RWPE2 (cell line): ENCODE data around the gene ENO4.

Source experiments
- ATAC-seq: fragments of 200-7000 bp; cut with Tn5 transposase; 3 replicates; pipeline ENCODE4 v1.9.1; 2021; ENCODE audit warnings: low read depth
- DNase-seq: peaks from one replicate; pipeline ENCODE4 v3.0.0-alpha.2; 2020; ENCODE audit warnings: low spot score
- H3K27ac ChIP-seq: fragments of 450-650 bp; 2 replicates; pipeline ENCODE4 v1.5.1; 2017; ENCODE audit warnings: mild to moderate bottlenecking; ENCODE audit not compliant: poor library complexity, severe bottlenecking
- H3K27me3 ChIP-seq: fragments of 250-450 bp; sonication (Bioruptor Pico); 2 replicates; pipeline ENCODE4 v1.5.1; 2021; ENCODE audit warnings: mild to moderate bottlenecking, moderate library complexity; ENCODE audit not compliant: insufficient read depth, poor library complexity, severe bottlenecking
- H3K36me3 ChIP-seq: fragments of 250-450 bp; sonication (Bioruptor Pico); 2 replicates; pipeline ENCODE4 v1.5.1; 2020; ENCODE audit warnings: low read depth, mild to moderate bottlenecking, moderate library complexity
- H3K4me1 ChIP-seq: fragments of 250-450 bp; sonication (Bioruptor Pico); 2 replicates; pipeline ENCODE4 v1.5.1; 2021; ENCODE audit warnings: mild to moderate bottlenecking, moderate library complexity; ENCODE audit not compliant: insufficient read depth, poor library complexity, severe bottlenecking
- H3K4me3 ChIP-seq: fragments of 250-450 bp; sonication (Bioruptor Pico); 2 replicates; pipeline ENCODE4 v1.5.1; 2021; ENCODE audit warnings: mild to moderate bottlenecking, moderate library complexity; ENCODE audit not compliant: severe bottlenecking
- H3K9me3 ChIP-seq: fragments of 250-450 bp; sonication (Bioruptor Pico); 2 replicates; pipeline ENCODE4 v1.5.1; 2021; ENCODE audit warnings: mild to moderate bottlenecking, moderate library complexity; ENCODE audit not compliant: severe bottlenecking
- TF ChIP-seq, protein P1 (sequence below): fragments of 450-650 bp; IDR thresholded peaks from one replicate; pipeline ENCODE4 v1.5.1; 2017; ENCODE audit warnings: mild to moderate bottlenecking, moderate library complexity; ENCODE audit not compliant: poor library complexity, severe bottlenecking

The ENO4 gene

DNA sequence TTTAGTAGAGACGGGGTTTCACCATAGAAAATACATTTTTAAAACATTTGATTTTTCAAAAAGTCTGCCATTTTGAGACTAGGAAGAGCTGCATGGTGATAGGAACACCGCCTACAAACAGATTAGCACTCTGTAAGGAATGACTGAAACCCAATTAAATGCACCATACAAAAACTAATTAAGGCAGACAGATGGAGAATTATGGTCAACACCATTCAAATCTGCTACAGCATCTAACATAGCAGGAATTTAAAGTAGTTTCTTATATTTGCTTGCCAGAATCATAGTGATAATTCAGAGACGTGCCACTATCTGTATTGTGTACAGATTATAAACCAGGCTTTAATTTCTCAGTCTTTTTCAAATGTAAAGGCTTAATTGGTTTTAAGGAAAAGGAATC is 68.2 kb downstream of the ENO4 start:
- H3K4me3 ChIP-seq, result no peak overlapping the region
- no peaks in the 10 kb centered on the region for H3K9me3 ChIP-seq
- no peaks in the 10 kb centered on the region for H3K27me3 ChIP-seq
- DNase-seq, result no peak
- peaks cover 48% of the 10 kb centered on the region for H3K36me3 ChIP-seq
- H3K27ac ChIP-seq, result no peak overlapping the region
- TF ChIP-seq, protein P1, sequence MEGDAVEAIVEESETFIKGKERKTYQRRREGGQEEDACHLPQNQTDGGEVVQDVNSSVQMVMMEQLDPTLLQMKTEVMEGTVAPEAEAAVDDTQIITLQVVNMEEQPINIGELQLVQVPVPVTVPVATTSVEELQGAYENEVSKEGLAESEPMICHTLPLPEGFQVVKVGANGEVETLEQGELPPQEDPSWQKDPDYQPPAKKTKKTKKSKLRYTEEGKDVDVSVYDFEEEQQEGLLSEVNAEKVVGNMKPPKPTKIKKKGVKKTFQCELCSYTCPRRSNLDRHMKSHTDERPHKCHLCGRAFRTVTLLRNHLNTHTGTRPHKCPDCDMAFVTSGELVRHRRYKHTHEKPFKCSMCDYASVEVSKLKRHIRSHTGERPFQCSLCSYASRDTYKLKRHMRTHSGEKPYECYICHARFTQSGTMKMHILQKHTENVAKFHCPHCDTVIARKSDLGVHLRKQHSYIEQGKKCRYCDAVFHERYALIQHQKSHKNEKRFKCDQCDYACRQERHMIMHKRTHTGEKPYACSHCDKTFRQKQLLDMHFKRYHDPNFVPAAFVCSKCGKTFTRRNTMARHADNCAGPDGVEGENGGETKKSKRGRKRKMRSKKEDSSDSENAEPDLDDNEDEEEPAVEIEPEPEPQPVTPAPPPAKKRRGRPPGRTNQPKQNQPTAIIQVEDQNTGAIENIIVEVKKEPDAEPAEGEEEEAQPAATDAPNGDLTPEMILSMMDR, result no peak
- H3K4me1 ChIP-seq, result no peaks in the 10 kb centered on the region
- no peak for ATAC-seq

DNA sequence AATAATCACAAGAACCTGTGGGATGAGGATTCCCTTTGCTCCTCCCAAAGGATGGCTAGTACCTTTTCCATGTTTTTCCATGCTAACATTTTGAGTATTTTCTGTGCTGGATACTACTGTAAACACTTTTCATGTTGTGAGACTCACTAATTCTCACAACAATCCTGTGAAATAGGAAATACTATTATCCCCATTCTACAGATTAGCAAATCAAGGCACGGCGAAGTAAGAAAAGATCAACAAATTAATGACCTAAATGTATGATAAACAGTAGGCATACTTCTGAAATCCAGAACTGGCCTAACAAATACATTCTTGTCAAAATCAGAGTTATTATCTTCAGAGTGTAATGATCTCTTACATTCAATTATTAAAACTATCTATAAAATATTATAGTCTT is 69.3 kb downstream of the ENO4 start:
- no peaks in the 10 kb centered on the region for H3K9me3 ChIP-seq
- peaks cover 41% of the 10 kb centered on the region for H3K36me3 ChIP-seq
- H3K27ac ChIP-seq, result no peak overlapping the region
- DNase-seq, result no peak
- H3K4me3 ChIP-seq, result no peak overlapping the region
- ATAC-seq, result no peak
- TF ChIP-seq, protein P1, result no peak
- H3K27me3 ChIP-seq, result no peaks in the 10 kb centered on the region
- no peaks in the 10 kb centered on the region for H3K4me1 ChIP-seq

DNA sequence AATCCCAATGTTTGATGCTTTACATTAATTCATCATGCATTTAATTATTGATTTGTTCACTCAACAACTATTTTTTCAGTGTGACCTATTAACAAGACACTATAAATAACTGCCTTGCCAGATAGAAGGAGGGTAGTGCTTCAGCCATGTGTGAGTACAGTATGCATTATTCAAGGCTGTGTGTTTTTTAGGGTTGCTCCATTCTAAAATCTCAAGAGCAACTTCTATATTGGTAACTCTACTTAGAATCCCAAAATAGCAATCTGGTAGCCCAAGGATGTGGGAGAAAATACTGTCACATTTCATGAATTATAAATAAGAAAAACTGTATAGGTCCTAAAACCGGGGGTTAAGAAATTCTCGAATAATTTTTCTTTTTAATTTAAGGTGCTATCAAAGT is 69.9 kb downstream of the ENO4 start:
- DNase-seq, result no peak
- no peak for ATAC-seq
- TF ChIP-seq, protein P1, result no peak
- H3K27ac ChIP-seq, result no peak overlapping the region
- H3K4me1 ChIP-seq, result no peaks in the 10 kb centered on the region
- H3K4me3 ChIP-seq, result no peak overlapping the region
- H3K27me3 ChIP-seq, result no peaks in the 10 kb centered on the region
- no peaks in the 10 kb centered on the region for H3K9me3 ChIP-seq
- H3K36me3 ChIP-seq, result peaks cover 36% of the 10 kb centered on the region

DNA sequence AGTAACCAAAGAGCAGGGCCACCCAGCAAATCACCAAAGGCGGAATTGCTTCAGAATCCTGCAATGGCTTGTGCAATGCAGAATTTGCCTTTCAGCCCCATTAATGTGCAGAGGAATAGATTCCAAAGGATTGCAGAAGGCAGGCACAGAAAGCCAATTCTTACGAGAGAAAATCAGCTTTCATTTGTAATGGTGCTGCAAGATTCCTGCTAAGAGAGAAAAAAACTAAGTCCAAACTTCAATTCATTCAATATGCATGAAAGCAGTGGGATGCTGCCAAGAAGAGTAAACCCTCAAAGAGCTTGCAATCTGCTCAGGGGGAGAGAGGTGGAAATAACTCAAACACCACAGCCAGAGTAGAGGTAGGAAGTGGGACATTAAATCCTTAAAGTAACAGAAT is 70.4 kb downstream of the ENO4 start:
- DNase-seq, result no peak
- TF ChIP-seq, protein P1, result no peak
- H3K9me3 ChIP-seq, result no peaks in the 10 kb centered on the region
- H3K27me3 ChIP-seq, result no peaks in the 10 kb centered on the region
- no peak overlapping the region for H3K27ac ChIP-seq
- ATAC-seq, result no peak
- H3K36me3 ChIP-seq, result peaks cover 36% of the 10 kb centered on the region
- no peaks in the 10 kb centered on the region for H3K4me1 ChIP-seq
- no peak overlapping the region for H3K4me3 ChIP-seq

DNA sequence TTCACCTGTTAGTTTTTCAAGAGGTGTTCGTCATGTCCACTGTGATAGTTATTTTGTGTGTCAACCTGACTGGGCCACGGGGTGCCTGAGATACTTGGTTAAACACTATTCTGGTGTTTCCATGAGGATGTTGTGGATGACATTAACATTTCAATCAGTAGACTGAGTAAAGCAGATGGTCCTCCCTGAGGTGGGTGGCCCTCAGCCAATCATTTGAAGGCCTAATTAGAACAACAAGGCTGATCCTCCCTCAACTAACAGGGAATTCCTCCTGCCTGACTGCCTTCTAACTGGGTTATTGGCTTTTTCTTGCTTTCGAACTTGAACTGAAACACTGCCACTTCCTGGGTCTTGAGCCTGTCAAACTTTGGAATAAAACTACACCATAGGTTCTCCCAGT is 75.8 kb downstream of the ENO4 start:
- H3K27ac ChIP-seq, result no peak overlapping the region
- no peak overlapping the region for H3K4me3 ChIP-seq
- H3K27me3 ChIP-seq, result no peaks in the 10 kb centered on the region
- no peaks in the 10 kb centered on the region for H3K9me3 ChIP-seq
- ATAC-seq (no peak), DNase-seq (no peak)
- H3K36me3 ChIP-seq, result peaks cover 47% of the 10 kb centered on the region
- H3K4me1 ChIP-seq, result no peaks in the 10 kb centered on the region
- TF ChIP-seq, protein P1, result no peak
